GM18868 (cell line): ENCODE results near the gene TOMM40L.

Experiments
- ATAC-seq: cut with Tn5 transposase; IDR thresholded peaks from one replicate; pipeline ENCODE4 v1.9.1; 2021; ENCODE audit warnings: mild to moderate bottlenecking, moderate library complexity; ENCODE audit not compliant: unreplicated experiment

The TOMM40L gene

DNA sequence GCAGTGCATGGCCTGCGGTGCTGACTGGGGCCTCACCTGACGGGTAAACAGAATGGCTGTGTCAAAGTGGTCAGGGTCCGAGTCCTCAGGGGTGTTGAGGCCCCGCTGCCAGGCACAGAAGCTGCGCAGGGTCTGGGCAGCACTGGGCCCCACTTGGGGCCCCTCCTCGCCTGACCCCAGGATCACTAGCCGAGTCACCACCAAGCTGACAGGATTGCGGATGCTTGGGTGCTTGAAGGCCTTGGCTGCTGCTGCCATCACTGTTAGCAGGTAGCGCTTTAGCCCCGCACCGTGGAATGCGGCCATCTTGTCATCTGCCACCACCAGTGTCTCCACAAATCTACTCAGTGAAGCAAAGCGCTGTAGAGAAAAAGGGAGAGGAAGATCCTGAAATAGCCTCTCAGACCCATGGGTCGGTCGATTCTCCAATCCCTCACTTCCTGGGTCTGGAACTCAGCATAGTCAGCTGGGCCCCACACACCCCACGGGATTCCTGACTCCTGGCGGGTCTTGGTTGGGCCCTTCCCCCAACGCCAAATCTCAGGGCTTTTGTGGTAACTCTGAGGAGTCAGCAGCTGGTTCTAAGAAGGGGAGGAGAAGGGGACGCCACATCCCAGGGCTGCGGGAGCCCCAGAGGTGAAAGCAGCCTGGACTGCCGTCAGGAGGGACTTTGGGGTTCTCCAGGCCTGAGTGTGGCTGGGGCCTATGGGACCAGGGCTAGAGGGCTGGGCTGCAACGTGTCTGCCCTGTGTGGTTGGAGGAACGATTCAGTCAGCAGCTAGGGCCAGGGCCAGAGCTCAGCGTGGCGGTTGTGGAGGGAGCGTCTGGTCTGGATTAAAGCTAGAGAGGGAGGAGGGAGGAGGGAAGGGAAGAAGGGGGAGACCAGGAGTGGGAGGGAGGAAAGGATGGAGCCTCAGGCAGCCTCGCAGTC lies 29.1 kb upstream of the TOMM40L start:
- no peak for ATAC-seq

DNA sequence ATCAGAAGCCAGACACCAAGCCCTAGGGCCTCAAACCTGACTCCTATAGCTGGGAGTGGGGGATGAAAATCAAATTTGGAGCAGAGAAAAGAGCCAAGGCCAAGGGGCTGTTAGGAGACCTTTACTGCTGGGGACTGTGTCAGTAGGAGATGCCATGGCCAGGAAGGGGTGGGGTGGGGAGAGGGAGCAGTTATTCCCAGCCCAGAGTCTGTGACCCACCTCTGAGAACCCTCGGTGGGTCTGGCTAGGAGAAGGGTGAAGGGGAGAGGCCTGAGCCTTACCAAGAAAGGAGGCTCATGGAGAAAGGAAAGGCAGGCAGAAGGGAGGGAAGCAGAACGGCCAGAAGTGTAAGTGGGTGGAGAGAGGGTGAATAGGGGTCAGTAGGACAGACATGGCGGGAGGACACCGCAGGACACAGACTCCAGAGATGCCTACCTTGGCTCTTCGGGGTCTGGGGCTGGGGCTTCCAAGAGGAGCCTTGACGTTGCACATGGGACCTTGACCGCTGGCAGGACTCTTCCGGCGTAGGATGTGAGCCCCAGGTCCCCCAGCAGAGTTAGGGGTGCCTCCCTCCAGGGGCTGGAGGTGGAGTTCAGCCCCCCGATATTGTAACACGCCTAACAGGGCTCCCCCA lies 28.2 kb upstream of the TOMM40L start:
- ATAC-seq, result no peak

DNA sequence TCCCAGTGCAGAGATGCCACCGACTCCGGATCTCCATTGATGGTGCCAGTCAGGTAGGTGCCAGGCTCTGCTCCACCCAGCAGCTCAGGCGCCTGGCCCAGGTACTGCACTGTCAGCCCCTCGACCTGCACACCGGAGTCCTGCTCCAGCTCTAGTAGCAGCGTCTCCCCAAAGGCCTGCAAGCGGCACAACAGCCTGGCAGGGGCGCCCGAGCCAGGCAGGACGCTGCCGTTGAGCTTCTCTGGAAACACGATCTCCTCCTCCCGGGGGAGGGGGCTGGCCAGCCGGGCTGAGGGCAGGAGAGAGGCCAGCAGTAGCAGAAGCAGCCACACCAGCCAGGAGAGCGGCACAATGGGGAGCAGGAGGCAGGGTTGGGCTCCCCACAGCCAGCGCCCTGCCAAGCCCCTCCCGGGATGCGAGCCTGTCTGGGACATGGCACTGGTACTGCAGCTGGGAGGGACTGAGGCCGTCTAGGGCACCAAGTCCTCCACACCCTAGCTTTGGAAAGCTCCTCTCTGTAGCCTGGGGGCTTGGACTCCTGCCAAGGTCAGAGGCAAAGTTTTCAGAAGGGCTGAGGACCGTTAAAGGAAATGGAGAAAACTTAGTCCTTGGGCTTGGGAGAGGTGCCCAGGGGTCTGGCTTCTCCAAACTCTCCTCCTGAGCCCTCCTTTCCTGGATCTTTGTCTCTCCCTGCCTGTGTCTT lies 27.5 kb upstream of the TOMM40L start:
- ATAC-seq, result no peak

DNA sequence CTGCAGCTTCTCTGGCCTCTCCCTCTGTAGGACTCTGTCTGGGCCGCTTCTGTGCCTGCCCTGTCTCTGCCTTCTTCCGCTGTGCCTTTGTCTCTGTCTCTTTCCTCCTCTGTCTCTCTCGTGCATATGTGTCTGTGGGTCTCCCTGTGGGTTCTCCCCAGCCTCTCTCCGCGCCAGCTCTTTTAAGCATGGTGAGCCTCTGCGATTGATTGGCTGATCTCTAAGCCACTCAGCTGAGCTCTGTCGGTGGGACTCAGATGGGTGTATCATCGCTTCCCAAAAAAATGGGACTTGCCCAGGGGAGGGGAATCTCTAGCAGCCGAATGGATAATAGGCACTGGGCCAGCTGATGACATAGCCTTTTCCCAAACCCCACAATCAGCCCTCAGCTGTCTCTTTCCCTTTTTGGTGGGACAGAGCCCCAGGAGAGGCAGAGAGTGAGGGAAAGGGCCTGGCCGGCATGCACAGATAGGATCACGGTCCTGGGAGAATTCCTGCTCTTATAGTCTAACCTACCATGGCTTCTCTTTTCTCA lies 26.9 kb upstream of the TOMM40L start, which contains the start of gene ADAMTS4:
Gene ADAMTS4 (minus strand): TSS at position 158 of the 535 bp plus-strand sequence. CDS start 427 bp downstream, outside the sequence.
- no peak for ATAC-seq

DNA sequence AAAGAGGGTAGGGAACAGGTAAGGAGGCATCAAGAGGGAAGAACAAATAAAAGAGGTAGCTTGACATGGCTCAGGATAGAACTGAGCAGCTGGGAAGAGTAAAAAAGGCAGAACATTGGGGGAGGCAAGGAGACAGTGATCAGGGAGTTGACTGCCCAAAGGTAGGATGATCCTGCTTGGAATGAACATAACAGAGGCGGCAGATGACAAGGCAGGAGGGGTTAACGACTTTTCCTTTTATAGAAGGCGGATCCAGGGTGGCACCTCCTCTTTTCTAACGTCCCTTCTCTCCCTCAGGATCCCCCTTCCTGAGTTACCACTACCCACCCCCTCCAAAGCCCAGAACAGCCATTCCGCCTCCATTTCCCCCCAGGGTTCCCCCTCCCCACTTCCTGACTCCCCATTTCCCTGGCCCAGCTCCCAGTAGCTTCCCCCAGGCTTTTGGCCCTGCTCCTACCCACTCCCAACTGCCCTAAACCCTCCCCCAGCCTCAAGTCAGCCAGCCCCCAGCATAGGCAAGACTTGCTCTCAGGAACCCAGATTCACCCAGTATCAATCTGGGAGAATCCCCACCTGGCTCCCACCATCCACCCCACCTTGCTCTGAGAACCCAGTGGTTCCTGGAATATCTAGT lies 26.2 kb upstream of the TOMM40L start:
- ATAC-seq, result no peak

DNA sequence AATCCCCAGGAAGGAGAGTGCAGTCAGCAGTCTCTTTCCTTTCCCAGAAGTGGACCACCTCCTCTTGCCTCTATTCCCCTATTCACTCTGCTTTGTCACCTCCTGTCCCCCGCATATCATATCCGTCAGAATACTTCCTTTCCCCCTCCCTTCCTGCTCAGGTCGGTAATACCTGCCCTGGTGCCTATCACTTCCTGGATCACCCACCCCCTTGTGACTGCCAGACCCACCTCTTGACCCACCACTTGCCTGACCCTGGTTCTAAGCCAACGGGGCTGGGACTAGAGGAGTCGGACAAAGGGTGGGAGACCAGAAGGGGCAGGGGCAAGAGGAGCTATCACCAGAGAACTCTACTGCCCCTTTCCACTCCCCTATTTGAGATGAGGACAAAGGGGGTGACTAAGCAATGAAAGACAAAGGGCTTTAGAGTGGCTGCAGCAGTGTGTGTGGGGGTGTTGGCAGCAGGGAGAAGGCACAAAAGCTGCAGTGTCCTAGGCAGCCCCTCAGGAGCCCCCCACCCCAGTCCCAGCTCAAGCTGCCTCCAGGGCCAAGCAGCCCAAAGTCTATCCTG lies 25.4 kb upstream of the TOMM40L start:
- ATAC-seq, result no peak

DNA sequence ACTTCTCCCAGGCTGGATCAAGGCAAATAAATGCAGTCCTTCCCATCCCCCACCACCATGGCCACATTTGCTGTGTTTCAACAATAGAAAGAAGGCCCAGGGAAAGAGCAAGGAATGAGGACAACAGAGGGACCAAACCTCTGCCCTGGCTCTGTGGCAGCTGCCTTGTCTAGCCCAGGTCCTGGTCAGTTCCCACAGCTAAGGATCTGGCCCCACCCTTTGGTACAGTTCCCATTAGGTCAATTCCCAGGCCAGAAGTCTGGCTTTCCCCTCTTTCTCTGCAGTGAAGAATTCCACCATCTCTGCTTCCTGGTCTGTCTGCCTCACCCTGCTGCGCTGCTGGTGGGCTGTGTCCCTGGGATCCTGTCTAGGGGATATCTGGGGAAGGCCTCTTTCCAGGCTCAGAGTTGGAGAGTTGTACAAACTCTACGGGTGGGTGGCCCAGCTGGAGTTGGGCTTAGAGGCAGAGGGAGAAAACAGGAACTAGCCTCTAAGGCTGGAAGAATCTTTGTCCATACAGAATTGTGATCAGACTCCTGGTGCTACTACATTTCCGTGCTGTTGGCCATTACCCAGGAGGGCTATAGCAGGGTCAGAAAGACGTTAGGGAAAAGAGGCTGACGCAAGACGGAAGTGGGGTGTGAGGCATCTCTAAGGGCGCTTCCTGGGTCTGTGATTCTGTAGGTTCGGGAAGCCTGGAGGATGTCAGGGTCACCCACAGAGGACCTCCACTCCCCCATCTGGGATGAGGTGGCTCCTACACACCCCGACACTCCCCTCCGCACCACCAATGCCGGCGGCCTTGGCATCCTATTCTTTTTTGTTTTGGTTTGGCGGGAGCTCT lies 24.6 kb upstream of the TOMM40L start:
- ATAC-seq, result no peak

DNA sequence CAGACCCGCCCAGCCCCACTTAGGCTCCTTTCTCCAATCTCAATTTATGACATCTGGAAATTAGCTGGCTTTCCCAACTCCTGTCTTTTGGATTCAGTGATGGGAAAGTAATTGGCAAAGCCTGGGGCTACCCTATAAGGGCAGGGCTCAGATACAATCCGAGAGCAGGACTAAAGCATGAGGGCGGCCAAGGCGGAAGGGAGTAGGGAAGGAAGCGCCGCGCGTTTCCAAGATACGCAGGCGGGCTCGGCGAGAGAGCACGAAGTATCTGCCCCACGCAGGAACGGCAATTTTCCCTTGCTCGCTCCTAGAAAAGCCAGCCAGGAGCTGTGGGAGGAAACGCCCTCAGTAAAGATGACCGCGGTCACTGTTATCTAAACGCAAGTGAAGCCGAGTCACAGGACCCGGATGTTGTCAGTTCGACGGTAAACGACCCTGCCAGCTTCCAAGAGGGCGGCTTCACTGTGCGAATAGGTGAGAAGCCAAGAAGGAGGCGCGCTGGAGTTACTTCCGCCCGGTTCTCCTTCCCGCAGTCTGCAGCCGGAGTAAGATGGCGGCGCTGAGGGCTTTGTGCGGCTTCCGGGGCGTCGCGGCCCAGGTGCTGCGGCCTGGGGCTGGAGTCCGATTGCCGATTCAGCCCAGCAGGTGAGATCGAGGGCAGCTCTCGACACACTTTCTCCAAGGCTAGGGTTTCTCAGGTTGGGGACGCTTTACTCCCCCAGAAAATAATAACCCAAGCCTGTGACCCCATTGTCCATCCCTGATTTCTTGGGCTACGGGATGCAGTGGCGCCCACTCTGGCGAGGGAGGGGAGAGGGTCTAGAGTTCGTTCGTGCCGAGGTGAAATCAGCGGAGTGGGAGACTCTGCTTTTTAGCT lies 23.8 kb upstream of the TOMM40L start, which contains the start of gene NDUFS2:
Gene NDUFS2 (plus strand): TSS at position 532 of the 877 bp plus-strand sequence. CDS start 19 bp downstream, at position 551.
- peak; percentile 96 for ATAC-seq

DNA sequence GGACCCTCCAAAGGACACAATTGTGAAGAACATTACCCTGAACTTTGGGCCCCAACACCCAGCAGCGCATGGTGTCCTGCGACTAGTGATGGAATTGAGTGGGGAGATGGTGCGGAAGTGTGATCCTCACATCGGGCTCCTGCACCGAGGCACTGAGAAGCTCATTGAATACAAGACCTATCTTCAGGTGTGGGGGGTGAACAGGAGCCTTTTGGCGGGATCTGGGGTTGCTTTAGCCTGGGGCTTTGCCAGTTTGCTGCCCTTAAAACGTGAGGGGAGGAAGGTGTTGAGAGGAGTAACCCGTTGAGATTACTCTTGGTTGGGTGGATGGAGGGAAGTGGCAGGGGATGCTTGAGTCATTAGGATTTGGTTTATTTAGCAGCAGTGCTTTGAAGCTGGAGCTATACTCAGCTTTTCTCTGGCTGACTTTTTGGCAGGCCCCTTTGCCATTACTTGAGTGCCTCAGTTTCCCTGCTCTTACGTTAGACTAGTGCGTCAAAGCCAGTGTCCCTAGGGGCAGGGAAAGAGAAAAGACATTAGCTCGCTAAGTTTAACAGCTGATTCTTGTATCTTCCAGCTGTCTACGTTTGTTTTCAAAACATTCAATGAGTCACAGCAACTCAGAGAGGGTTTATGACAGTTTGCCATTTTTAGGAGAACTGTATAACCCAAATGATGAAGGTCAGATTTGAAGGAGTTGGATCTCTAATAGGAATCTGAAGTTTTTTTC lies 19.3 kb upstream of the TOMM40L start:
- no peak for ATAC-seq

DNA sequence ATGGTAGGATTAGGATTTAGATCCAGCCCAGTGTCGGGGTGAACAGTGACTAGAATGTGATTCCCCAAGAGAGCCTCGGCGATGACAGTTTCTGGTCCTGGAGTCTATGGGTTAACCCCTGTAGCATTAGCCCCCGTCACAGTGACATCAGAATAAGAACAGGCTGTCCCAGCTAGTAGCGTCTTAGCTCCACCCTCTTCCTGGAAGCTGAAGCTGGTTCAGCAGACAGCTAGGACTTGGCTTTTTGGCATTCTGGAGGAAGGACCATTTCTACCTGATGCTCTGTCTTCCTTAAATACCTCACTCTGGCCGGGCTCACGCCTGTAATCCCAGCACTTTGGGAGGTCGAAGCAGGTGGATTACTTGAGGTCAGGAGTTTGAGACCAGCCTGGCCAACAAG lies 18.7 kb upstream of the TOMM40L start:
- ATAC-seq, result no peak

DNA sequence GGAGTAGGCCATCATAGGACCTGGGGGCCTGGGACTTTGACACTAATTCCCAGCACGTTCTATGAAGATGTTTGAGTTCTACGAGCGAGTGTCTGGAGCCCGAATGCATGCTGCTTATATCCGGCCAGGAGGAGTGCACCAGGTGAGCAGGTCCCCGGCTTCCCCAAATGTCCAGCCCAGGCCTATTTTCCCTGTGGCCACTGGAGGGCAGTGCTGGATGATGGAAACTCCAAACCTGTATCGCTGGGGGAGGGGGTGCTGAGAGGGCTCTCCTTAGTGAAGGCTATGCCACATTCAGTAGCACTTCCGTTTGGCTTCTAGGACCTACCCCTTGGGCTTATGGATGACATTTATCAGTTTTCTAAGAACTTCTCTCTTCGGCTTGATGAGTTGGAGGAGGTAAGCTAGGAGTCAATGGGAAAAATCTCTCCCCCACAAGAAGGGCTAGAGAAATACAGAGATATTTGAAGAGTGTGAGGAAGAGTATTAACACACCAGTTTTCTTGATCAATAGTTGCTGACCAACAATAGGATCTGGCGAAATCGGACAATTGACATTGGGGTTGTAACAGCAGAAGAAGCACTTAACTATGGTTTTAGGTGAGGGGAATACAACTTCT lies 16.0 kb upstream of the TOMM40L start:
- ATAC-seq, result peak; percentile 72

DNA sequence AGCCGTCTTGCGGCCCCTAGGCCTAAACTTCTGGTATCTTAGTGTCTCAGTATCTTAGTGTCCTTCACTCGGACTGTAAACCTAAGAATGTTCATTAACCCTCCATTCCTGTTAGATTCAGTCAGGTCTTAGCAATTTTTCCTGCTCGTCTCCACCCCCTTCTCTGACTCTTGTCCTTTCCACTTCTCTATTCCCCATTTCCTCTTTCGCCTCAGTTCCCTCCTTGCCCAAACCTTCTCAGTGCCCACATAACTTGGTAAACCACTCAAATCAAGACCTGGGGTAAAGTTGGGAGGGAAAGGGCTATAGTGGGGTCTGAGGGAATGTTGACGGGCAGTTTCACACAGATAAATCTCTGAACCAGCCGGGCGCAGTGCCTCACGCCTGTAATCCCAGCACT lies 11.5 kb upstream of the TOMM40L start:
- ATAC-seq, result no peak

DNA sequence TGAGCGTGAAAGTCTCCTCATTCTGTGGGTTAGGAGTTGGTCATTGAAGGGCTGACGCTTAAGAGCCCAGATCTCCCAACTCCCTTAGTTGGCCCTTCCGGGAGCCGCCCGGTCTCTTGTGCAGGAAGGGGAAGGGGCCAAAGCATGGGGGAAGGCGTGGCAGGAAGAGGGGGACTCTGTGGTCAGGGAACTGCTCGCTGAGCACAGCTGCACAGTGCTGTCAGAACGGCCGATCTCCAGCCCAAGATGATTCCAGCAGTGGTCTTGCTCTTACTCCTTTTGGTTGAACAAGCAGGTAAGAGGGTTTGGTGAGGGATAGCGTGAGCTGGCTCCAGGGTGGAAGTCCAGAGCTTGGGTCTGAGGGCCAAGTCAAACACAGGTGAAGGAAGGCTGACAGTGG lies 10.8 kb upstream of the TOMM40L start, which contains the start of gene FCER1G:
Gene FCER1G (plus strand): TSS at position 220 of the 400 bp plus-strand sequence. CDS start 27 bp downstream, at position 247.
- ATAC-seq, result no peak

DNA sequence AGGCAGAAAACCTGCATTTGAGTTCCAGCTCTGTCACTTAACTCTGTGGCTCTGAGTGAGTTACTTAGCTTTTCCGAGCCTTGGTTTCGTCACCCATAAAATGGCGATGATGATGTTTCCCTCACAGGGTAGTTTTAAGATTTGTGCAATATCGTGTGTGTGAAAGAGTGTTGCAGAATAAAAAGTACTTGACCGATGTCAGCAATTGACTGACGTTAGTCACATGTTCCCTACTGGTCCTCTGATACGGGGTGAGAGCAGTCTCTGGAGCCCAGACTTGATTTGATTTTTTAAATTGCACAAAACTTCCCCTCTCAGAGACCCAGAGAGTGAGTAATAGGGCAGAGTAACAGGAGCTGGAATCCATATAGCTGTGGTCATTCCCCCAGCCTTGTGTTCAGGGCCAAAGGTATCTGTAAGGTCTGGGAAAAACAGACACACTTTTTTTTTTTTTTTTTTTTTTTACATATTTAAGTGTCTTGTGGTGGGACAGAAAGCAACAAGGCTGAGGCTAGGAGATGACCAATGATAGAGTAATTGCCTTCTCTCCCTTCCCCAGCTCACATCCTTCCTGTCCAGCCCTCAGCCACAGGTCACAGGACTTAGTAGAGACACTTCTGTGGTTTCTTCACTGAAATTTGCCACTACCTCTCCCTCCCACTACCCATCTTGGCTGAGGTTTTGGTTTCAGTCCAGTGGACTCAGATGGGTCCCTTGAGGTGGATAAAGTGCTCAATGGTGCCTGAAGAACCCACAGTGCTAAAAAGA lies 8.7 kb upstream of the TOMM40L start:
- ATAC-seq, result peak; percentile 78

DNA sequence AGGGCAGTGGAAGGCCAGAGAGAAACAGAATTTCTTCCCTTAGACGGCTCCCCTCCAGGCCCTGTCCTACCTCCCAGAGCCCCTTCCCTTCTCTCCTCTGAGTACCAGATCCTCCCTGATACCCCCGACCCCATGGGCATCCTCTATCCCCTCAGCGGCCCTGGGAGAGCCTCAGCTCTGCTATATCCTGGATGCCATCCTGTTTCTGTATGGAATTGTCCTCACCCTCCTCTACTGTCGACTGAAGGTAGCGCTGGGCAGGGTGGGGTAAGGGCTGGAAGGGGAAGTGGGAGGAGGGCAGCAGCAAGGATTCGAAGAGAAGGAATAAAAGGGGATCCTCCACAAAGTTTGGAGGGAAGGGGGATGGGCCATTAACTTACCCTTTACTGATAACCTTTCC lies 8.0 kb upstream of the TOMM40L start:
- no peak for ATAC-seq

DNA sequence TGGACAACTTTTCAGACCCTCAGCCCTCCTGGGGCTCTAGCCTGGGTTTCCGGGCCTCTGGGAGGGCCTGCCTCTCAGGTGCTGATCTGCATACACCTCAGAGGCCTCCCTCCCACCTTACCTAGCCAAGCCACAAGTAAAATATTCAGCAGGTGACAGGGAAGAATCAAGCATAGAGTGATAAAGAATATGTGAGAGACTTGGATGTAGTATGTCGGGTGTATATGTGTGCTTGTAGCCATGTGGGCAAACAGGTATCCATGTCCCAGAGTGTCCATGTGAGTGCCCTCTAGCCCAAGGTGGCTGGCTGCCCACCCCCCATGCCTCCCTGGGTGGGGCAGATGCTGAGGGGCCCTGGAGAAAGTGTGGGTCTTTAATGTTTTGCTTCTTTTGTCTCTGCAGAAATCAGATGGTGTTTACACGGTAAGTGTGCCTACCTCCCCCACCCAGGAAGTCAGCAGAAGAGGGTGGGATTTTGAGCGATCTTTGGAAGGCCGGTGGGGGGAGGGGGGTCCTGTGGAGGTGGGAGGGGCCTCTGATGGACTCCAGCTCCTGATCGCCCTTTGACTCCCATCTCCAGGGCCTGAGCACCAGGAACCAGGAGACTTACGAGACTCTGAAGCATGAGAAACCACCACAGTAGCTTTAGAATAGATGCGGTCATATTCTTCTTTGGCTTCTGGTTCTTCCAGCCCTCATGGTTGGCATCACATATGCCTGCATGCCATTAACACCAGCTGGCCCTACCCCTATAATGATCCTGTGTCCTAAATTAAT lies 7.4 kb upstream of the TOMM40L start:
- ATAC-seq, result no peak
